ENCODE measurements around the gene ACTR1B. TPM values are rescaled to one million over a fixed set of nuclear protein-coding genes. Genes with fewer than 3 reads are reported as not detected.

Gene ACTR1B
- total RNA-seq, 1 experiment from 2014 or later = 33.8 TPM

GRCh38 chr2:97693476-97693875 lies 29.6 kb upstream of the ACTR1B start:
- Histone ChIP-seq H3K27me3 (ENCODE audit: insufficient read depth, low read length) (no peaks in the 10 kb centered on the region), H3K14ac (ENCODE audit: insufficient read depth, low read length) (no peak overlapping the region), H3K4ac (ENCODE audit: low read depth, low read length) (no peak overlapping the region), H3K79me1 (ENCODE audit: insufficient read depth, low read depth, low read length, poor library complexity, severe bottlenecking) (no peaks in the 10 kb centered on the region), H4K5ac (ENCODE audit: insufficient read length, low read depth, low read length) (no peak overlapping the region), H3K4me1 (ENCODE audit: insufficient read depth, low read length) (no peaks in the 10 kb centered on the region), H2BK20ac (ENCODE audit: low read depth, low read length, poor library complexity, severe bottlenecking) (no peak overlapping the region), H3T11ph (ENCODE audit: low read length) (no peak overlapping the region), H4K8ac (replicated peaks; ENCODE audit: insufficient read length, low read depth, low read length) (no peak overlapping the region), H2AK5ac (ENCODE audit: insufficient read length, low read length) (no peak overlapping the region), H3K18ac (ENCODE audit: insufficient read length, low read depth, low read length) (no peak overlapping the region), H4K91ac (ENCODE audit: insufficient read length, low read depth, low read length) (no peak overlapping the region), H2BK12ac (ENCODE audit: insufficient read length, low read depth, low read length) (no peak overlapping the region), H3K9ac (ENCODE audit: extremely low read depth, insufficient read length, low read length) (no peak overlapping the region), H3K56ac (ENCODE audit: insufficient read length, low read depth, low read length) (no peak overlapping the region), H2BK5ac (ENCODE audit: insufficient read length, low read length) (no peak overlapping the region), H3K79me2 (ENCODE audit: insufficient read depth, low read length) (no peaks in the 10 kb centered on the region), H2AFZ (ENCODE audit: low read length) (no peak overlapping the region), H3K4me2 (ENCODE audit: insufficient read depth, insufficient read length, low read length) (no peak overlapping the region), H2BK15ac (ENCODE audit: low read depth, low read length) (no peak overlapping the region), H3K27ac (ENCODE audit: insufficient read length, low read depth, low read length) (no peak overlapping the region), H3K9me3 (ENCODE audit: control insufficient read depth, low read depth, low read length) (no peaks in the 10 kb centered on the region), H3K23ac (ENCODE audit: insufficient read length, low read depth, low read length) (no peak overlapping the region), H4K20me1 (ENCODE audit: control insufficient read depth, insufficient read depth, insufficient read length) (no peaks in the 10 kb centered on the region), H2BK120ac (ENCODE audit: low read depth, low read length, poor library complexity, severe bottlenecking) (no peak overlapping the region), H3K23me2 (ENCODE audit: insufficient read length, low read depth, low read length, poor library complexity, severe bottlenecking) (no peaks in the 10 kb centered on the region)
- no peaks in the 10 kb centered on the region; a peak in 1 of 5 replicates for H3K9me3 Mint-ChIP-seq
- DNase-seq = no peak
- TF ChIP-seq CTCF (conservative IDR thresholded peaks at IDR 0.05) = no peak
- no peaks in the 10 kb centered on the region for H3K36me3 Mint-ChIP-seq (ENCODE audit: insufficient read depth in 1 of 3, low read depth in 3 of 3)
- no peak overlapping the region for H3K27ac Mint-ChIP-seq
- H3K27me3 Mint-ChIP-seq (ENCODE audit: low read depth) = no peaks in the 10 kb centered on the region
- H3K4me3 Mint-ChIP-seq = no peak overlapping the region
- peaks cover 23 to 24% of the 10 kb centered on the region in 2 experiments for H3K4me1 Mint-ChIP-seq
